HG02623 (cell line): ENCODE data around the gene SYPL1.

Experiments used
- ATAC-seq: cut with Tn5 transposase; IDR thresholded peaks from one replicate; pipeline ENCODE4 v1.9.1; 2021; ENCODE audit warnings: moderate library complexity; ENCODE audit not compliant: unreplicated experiment

The SYPL1 gene

GRCh38 chr7:106054156-106054910 is 57.8 kb downstream of the SYPL1 start:
- no peak for ATAC-seq

- ATAC-seq, result no peak
Observed at GRCh38 chr7:106053109-106053508, 59.0 kb downstream of the SYPL1 start.

GRCh38 chr7:106052681-106053080 is 59.4 kb downstream of the SYPL1 start:
- ATAC-seq, result no peak

- no peak for ATAC-seq
Observed at GRCh38 chr7:106050746-106051117, 61.4 kb downstream of the SYPL1 start.

DNA sequence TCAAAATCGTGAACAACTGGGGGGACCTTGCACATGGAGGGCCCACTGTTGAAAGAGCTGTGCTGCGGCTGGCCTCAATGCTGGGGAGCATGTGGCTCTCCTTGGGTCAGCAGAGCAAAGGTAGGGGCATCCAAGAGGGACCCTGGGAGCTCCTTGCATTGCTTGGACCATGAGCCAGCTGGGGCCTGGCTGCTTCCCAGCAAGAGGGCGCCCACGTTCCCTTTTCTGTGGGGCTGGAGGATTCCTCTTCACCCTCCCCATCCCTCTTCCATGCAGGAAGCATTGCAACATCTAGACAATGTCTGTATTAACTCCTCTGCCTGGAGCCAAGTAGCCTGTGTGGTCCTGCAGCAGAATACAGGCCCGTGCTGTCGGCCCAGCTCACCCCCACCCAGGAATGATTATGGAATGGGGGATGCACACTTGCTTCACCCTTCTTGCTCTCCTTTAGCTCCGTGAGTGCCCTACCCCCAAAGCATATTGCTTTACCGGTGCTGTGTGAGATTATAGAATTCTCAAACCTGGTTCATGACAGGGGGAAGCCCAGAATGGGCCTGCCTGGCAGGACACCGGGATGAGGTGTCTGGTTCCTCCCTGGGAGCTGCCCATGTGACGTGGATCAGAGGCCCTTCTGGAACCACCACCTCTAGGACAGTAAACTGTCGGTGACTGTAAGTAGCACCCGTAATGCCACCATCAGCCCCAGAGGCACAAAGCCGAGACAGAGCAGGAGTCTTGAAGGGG is 61.9 kb downstream of the SYPL1 start:
- ATAC-seq, result no peak

- ATAC-seq, result no peak
Observed at GRCh38 chr7:106049139-106049752, 62.9 kb downstream of the SYPL1 start.

DNA sequence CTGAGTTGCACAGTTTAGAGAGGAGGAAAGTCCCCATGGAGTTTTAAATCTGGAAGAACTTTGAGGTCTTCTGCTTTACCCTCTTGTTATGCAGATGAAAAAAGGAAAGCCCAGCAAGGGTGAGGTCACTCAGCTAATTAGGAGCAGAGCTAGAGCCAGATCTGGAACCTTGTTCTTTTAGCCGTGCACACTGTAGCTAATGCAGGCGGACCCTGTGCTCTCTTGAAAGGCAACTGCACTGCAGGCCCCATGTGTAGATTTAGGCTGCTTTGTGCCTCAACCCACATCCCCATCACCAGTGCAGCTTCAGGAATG is 63.4 kb downstream of the SYPL1 start:
- no peak for ATAC-seq

DNA sequence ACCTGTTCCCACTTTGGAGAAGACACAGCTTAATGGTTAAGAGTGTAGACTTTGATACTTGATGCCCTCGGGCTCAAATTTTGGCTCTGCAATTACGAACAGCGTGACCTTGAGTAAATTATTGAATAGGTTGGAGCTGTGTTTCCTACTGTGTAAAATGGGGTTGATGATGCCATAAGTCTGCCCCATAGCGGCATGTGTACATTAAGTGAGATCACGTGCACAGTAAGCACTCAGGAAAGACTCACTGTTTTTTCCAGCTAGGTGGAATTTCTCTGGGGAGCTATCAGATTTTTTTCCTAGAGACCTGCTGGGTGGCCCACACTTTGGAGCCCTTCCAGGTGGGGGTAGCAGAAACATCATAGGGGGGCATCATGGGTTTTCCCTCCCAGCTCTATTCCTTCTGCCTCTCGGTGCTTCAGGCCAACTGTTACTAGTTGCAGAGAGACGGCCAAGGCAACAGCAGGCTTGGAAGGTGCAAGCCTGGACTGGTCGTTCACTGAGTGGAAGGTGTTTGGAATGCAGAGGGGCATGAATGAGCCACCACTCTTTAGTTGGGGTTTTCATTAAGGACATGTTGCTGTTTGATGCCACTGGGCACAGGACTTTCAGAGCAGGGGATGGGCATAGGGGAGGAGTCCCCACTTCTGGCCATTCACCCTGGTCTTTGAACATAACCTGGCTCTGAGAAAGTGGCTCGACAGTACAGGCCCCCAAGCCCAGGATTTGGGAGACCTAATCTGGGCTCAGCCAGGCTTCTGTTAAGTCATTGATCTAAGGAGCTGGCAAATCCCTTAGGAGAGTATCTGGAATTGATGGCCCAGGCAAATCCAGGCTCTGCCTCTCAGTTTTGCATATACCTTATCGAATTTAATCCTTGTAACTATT is 64.0 kb downstream of the SYPL1 start:
- no peak for ATAC-seq

DNA sequence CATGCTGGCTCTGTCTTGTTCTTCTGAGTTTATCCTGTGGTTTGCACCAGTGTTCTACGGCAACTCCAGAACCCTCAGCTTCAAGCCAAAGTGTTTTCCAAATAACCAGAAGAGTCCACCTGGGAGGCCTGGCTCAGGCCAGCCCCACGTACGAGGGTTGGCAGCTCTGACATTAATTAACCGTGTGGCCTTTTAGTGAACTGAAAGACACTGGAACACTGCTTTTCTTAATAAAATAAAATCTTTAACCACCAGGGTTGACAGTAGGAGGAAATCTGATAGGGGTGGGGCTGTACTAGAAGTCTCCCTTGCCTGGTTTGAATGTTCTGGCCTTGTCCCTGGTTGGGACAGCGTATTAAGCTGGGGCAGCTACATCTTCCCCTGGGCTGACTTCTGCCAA is 64.9 kb downstream of the SYPL1 start:
- ATAC-seq, result no peak

DNA sequence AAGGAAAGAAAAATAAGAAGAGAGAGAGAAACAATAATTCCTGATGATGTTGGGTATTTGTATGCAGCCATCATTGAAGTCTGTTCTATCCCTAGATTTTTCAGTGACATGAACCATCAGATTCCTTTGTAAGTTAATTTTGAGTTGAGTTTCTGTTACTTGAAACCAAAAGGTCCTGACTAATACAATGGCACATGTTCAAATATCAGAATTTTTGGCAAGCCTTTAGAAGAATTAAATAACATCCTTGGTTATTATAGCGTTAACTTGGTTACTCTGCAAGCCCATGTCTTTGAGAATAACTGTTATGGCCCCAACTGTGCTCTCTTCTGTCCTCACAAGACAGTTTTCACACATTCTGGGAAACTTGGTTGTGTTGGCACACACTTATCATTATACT is 66.5 kb downstream of the SYPL1 start:
- no peak for ATAC-seq

DNA sequence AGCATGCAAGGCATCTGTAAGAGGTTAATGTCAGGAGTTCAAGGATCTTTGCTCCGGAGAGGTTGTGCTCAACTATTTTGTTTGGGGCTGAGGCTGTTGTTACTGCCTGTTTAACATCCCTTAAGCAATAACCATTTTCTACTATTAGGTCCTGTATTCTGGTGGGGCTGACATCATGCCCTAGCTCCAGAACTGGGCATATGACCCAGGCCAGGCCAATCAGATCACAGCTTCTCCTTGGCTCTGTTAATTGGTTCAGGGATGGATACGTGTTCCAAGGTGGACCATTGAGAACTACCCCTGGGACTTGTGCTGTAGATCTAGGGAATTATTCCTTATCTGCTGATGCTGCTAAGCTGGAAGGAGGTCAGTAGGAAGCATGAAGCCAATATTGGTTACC is 67.0 kb downstream of the SYPL1 start:
- no peak for ATAC-seq

DNA sequence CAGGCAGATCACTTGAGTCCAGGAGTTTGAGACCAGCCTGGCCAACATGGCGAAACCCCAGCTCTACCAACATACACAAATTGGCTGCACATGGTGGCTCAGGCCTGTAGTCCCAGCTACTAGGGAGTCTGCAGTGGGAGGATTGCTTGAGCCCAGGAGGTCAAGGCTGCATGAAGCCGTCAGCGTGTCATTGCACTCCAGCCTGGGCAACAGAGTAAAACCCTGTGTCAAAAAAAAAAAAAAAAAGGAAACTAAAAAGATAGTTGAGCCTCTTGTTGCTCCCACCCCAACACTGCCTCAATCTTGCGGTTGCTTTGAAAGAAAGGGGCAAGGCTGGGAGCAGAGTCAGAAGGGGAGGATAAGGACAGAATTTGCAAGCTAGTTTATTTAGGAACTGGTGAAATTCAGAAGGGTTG is 69.9 kb downstream of the SYPL1 start:
- no peak for ATAC-seq

DNA sequence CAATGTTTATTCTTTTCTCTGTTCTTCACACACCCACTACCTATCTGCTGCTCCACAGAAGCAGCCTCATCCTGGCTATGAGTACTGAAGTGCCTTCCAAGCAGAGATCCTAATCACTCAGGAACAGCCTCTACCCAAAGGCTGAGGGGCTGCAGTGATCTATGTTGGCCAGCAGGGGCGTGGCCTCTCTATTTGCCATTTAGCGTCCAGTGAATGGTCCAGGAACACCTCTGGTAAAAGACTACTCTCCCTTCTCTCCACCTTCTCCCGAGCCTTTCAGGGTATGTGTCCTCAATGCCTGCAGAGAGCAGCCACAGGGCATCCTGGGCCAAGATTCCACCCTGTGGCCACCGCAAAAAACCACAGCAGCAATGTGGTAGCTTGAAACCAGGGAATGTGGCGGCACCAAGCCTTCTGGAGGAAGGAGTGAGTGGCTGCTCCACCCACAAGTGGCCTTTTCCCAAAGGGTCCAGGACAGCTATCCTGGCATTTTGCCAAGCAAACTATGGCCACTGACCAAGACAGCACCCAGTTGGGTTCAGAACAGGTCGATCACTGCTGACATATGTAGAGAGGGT is 70.9 kb downstream of the SYPL1 start:
- no peak for ATAC-seq
